ENCODE results near the gene CPVL.

The CPVL gene

GRCh38 chr7:29084832-29085231, 61.5 kb downstream of the CPVL start:
- no peak overlapping the region for H3K27ac ChIP-seq
- CTCF ChIA-PET, result interaction anchor here (1.5 kb wide), 1 partner anchor 22 kb away, joined by 4 read pairs; no protein-coding TSS in a partner anchor
- TF ChIP-seq CTCF (conservative IDR thresholded peaks at IDR 0.05; ENCODE audit: low read depth), result no peak
- POLR2A ChIA-PET (ENCODE audit: low non-redundant PET), result no interaction called here
- no peak for DNase-seq (ENCODE audit: low spot score)

GRCh38 chr7:29080803-29081202, 65.5 kb downstream of the CPVL start:
- H3K27ac ChIP-seq, result no peak overlapping the region
- CTCF ChIA-PET, result interaction anchor here (0.5 to 1.0 kb wide), 2 partner anchors 8 to 166 kb away, joined by 3 read pairs; no protein-coding TSS in a partner anchor
- no peak for DNase-seq (ENCODE audit: low spot score)
- POLR2A ChIA-PET (ENCODE audit: low non-redundant PET), result no interaction called here
- no peak for TF ChIP-seq CTCF (conservative IDR thresholded peaks at IDR 0.05; ENCODE audit: low read depth)

GRCh38 chr7:29078311-29079260, 67.8 kb downstream of the CPVL start:
- H3K27ac ChIP-seq, result no peak overlapping the region
- DNase-seq (ENCODE audit: low spot score), result no peak
- CTCF ChIA-PET, result interaction anchor here (1.4 to 1.8 kb wide), 2 partner anchors 28 to 122 kb away, joined by 3 to 10 read pairs; no protein-coding TSS in a partner anchor
- no peak for TF ChIP-seq CTCF (conservative IDR thresholded peaks at IDR 0.05; ENCODE audit: low read depth)
- POLR2A ChIA-PET (ENCODE audit: low non-redundant PET), result no interaction called here

- H3K27ac ChIP-seq, result no peak overlapping the region
- ChIA-PET POLR2A (ENCODE audit: low non-redundant PET) (no interaction called here), CTCF (interaction anchor here (0.6 to 1.4 kb wide), 2 partner anchors 121 to 154 kb away, joined by 3 read pairs; no protein-coding TSS in a partner anchor)
- TF ChIP-seq CTCF (conservative IDR thresholded peaks at IDR 0.05; ENCODE audit: low read depth), result no peak
- no peak for DNase-seq (ENCODE audit: low spot score)
Observed at GRCh38 chr7:29077854-29078253, 68.5 kb downstream of the CPVL start.

GRCh38 chr7:29077176-29077575, 69.2 kb downstream of the CPVL start:
- DNase-seq (ENCODE audit: low spot score), result no peak
- POLR2A ChIA-PET (ENCODE audit: low non-redundant PET), result no interaction called here
- CTCF ChIA-PET, result interaction anchor here (0.5 to 1.4 kb wide), 7 partner anchors 14 to 354 kb away, joined by 3 to 4 read pairs (median 3); no protein-coding TSS in a partner anchor
- H3K27ac ChIP-seq, result no peak overlapping the region
- no peak for TF ChIP-seq CTCF (conservative IDR thresholded peaks at IDR 0.05; ENCODE audit: low read depth)

GRCh38 chr7:29076631-29077030, 69.7 kb downstream of the CPVL start:
- no peak for TF ChIP-seq CTCF (conservative IDR thresholded peaks at IDR 0.05; ENCODE audit: low read depth)
- DNase-seq (ENCODE audit: low spot score), result no peak
- CTCF ChIA-PET, result interaction anchor here (0.5 to 1.1 kb wide), 7 partner anchors 14 to 558 kb away, joined by 3 to 4 read pairs (median 3); no protein-coding TSS in a partner anchor
- no peak overlapping the region for H3K27ac ChIP-seq
- POLR2A ChIA-PET (ENCODE audit: low non-redundant PET), result no interaction called here
